Right hindlimb (tissue), 1 donor: ENCODE results near the gene ARID2.

ENCODE experiments used
- DNase-seq: peaks from one replicate; pipeline ENCODE4 v3.0.0-alpha.2; 2018

The ARID2 gene

DNA sequence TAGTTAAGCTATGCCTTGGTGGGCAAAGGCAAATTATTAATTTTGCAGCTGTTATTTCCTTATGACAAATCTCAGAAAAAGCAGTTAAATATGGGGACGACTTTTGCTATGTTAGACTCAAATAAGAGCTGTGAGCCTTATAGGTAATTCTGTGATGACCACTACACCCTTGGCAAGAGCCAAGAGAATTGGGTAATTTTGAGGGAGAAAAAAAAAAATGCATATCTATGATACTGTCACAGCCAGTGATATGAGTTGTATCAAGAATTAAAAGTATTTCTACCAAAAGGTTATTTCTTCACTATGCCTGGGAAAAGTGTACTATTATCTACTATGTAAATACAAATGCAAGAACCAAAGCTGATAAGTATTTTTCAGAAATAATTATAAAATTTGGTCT, 216.9 kb downstream of the ARID2 start:
- DNase-seq: no peak

- no peak for DNase-seq
Observed at GRCh38 chr12:45948546-45948945, 219.0 kb downstream of the ARID2 start.
